CD14-positive monocyte (primary cell): ENCODE data around the gene SERPINB5. TPM values are rescaled to one million over a fixed set of nuclear protein-coding genes. Genes with fewer than 3 reads are reported as not detected.

Source experiments
- DNase-seq, 3 donors: peaks; one replicate each; pipeline ENCODE4 v3.0.0-alpha.2; 2011 to 2022
- H2AFZ ChIP-seq: 2 replicates; pipeline ENCODE4 v1.6.0; 2012; ENCODE audit warnings: mild to moderate bottlenecking, low read depth, low read length, inconsistent platforms; ENCODE audit not compliant: insufficient read depth, poor library complexity, severe bottlenecking
- H3K27ac ChIP-seq, 2 donors: 1 replicate in 1 of 2; 2 replicates in 1 of 2; pipeline ENCODE4 v1.5.1; 2012 to 2013; ENCODE audit warnings: low read length in 2 of 2, control low read depth in 1 of 2, inconsistent platforms in 1 of 2, low read depth in 1 of 2, mild to moderate bottlenecking in 1 of 2
- H3K27me3 ChIP-seq, 2 donors: one replicate each; pipeline versions ENCODE4 v1.6.0 to v1.6.1; 2011 to 2013; ENCODE audit warnings: low read length in 2 of 2; ENCODE audit not compliant: control insufficient read depth in 2 of 2, insufficient read depth in 2 of 2
- H3K36me3 ChIP-seq, 2 donors: replicated peaks in 1 of 2; 1 replicate in 1 of 2; 2 replicates in 1 of 2; pipeline versions ENCODE4 v1.5.1 to v1.6.1; 2012 to 2013; ENCODE audit warnings: low read length in 2 of 2, control low read depth in 1 of 2, inconsistent platforms in 1 of 2, mild to moderate bottlenecking in 1 of 2; ENCODE audit not compliant: insufficient read depth in 2 of 2, control insufficient read depth in 1 of 2
- H3K4me1 ChIP-seq, 2 donors: 1 replicate in 1 of 2; 2 replicates in 1 of 2; pipeline versions ENCODE4 v1.5.1 to v1.6.1; 2012 to 2013; ENCODE audit warnings: low read length in 2 of 2, control low read depth in 1 of 2, inconsistent platforms in 1 of 2, mild to moderate bottlenecking in 1 of 2, moderate library complexity in 1 of 2; ENCODE audit not compliant: insufficient read depth in 2 of 2, control insufficient read depth in 1 of 2
- H3K4me2 ChIP-seq: replicated peaks from 2 replicates; pipeline ENCODE3; 2012; ENCODE audit warnings: low read length, moderate library complexity, mild to moderate bottlenecking; ENCODE audit not compliant: poor library complexity, severe bottlenecking; ENCODE audit errors: extremely low read depth
- H3K4me3 ChIP-seq, 3 experiments: fragments of 200-600 bp in 1 of 3; sonication (generic) in 1 of 3; replicated peaks in 1 of 3; 1 replicate in 2 of 3; 2 replicates in 1 of 3; pipeline ENCODE4 v1.5.1; 2011 to 2013; ENCODE audit warnings: low read length in 3 of 3, mild to moderate bottlenecking in 3 of 3, control low read depth in 2 of 3, low read depth in 2 of 3, inconsistent platforms in 1 of 3, moderate library complexity in 1 of 3
- H3K79me2 ChIP-seq: 2 replicates; pipeline ENCODE4 v1.6.0; 2012; ENCODE audit warnings: mild to moderate bottlenecking, control low read depth, inconsistent platforms, low read length, moderate library complexity; ENCODE audit not compliant: insufficient read depth
- H3K9ac ChIP-seq: 2 replicates; pipeline ENCODE4 v1.6.0; 2017; ENCODE audit warnings: low read length, mild to moderate bottlenecking; ENCODE audit not compliant: insufficient read depth, poor library complexity, severe bottlenecking
- H3K9me3 ChIP-seq, 2 donors: replicated peaks in 1 of 2; 1 replicate in 1 of 2; 2 replicates in 1 of 2; pipeline versions ENCODE4 v1.5.1 to v1.6.1; 2012 to 2013; ENCODE audit warnings: low read length in 2 of 2, control low read depth in 1 of 2; ENCODE audit not compliant: control insufficient read depth in 1 of 2, insufficient read depth in 1 of 2
- H4K20me1 ChIP-seq: 2 replicates; pipeline ENCODE4 v1.6.0; 2012; ENCODE audit warnings: mild to moderate bottlenecking, low read length, control low read depth, moderate library complexity; ENCODE audit not compliant: insufficient read depth
- H3K27ac Mint-ChIP-seq, 7 donors: one replicate each; pipeline ENCODE4 v1.8.0; 2020; ENCODE audit warnings: mild to moderate bottlenecking in 7 of 7, mixed read lengths in 7 of 7, moderate library complexity in 6 of 7, inconsistent platforms in 2 of 7
- H3K27me3 Mint-ChIP-seq, 3 donors: one replicate each; pipeline ENCODE4 v1.8.0; 2021 to 2022; ENCODE audit warnings: low read depth in 3 of 3, mild to moderate bottlenecking in 3 of 3, mixed read lengths in 3 of 3, moderate library complexity in 3 of 3, inconsistent platforms in 1 of 3
- H3K36me3 Mint-ChIP-seq, 2 donors: one replicate each; pipeline ENCODE4 v1.8.0; 2020; ENCODE audit warnings: mixed read lengths in 2 of 2, inconsistent platforms in 1 of 2, mild to moderate bottlenecking in 1 of 2
- H3K4me1 Mint-ChIP-seq: one replicate; pipeline ENCODE4 v1.8.0; 2020; ENCODE audit warnings: mild to moderate bottlenecking, mixed read lengths
- H3K4me3 Mint-ChIP-seq, 2 donors: one replicate each; pipeline ENCODE4 v1.8.0; 2020; ENCODE audit warnings: mild to moderate bottlenecking in 2 of 2, mixed read lengths in 2 of 2, moderate library complexity in 1 of 2
- H3K9me3 Mint-ChIP-seq, 7 donors: one replicate each; pipeline ENCODE4 v1.8.0; 2020 to 2022; ENCODE audit warnings: mixed read lengths in 7 of 7, mild to moderate bottlenecking in 6 of 7, moderate library complexity in 6 of 7, inconsistent platforms in 2 of 7
- CTCF ChIP-seq: fragments of 200-600 bp; IDR thresholded peaks from one replicate; pipeline ENCODE4 v1.8.0; 2022; ENCODE audit warnings: antibody characterized with exemption, mild to moderate bottlenecking
- WGBS: methylation state at CpG from one replicate; pipeline ENCODE4 v1.1.5; 2013; ENCODE audit warnings: missing lambda C conversion rate; ENCODE audit not compliant: insufficient coverage; 5-methylcytosine and 5-hydroxymethylcytosine counted together
- intact Hi-C, 2 donors: fragments of 100-400 bp; cut with micrococcal nuclease; formaldehyde crosslinking; loops; one replicate each; pipeline versions ENCODE4 v1.15.0 to v1.15.1; 2023
- polyA plus RNA-seq, 3 donors: library from polyadenylated mRNA; depleted of rRNA in 1 of 3; unstranded in 2 of 3; stranded (reverse) in 1 of 3; fragments of 300-500 nt in 2 of 3; fragments of >200 nt in 1 of 3; fragmentation: Illumina TruSeq in 2 of 3; gene quantifications; 1 replicate in 2 of 3; 2 replicates in 1 of 3; pipeline ENCODE4 v1.2.3, GENCODE V29; 2012 to 2021

The SERPINB5 gene
- polyA plus RNA-seq, 3 donors, result not detected

GRCh38 chr18:63487676-63488075 lies 10.9 kb downstream of the SERPINB5 start:
- Histone ChIP-seq H3K4me2 (no peak overlapping the region), H4K20me1 (no peaks in the 10 kb centered on the region), H2AFZ (no peak overlapping the region), H3K9me3 (no peaks in the 10 kb centered on the region), H3K4me1 (no peaks in the 10 kb centered on the region), H3K27me3 (no peaks in the 10 kb centered on the region), H3K4me3 (no peak overlapping the region), H3K79me2 (no peaks in the 10 kb centered on the region), H3K9ac (no peak overlapping the region), H3K36me3 (no peaks in the 10 kb centered on the region), H3K27ac (no peak overlapping the region)
- H3K36me3 Mint-ChIP-seq, result no peaks in the 10 kb centered on the region
- peaks cover 0 to 5% (median 0%) of the 10 kb centered on the region in 7 donors for H3K9me3 Mint-ChIP-seq
- WGBS, result no CpG with 5 or more reads among the region's 2 CpGs
- no peak for DNase-seq
- intact Hi-C loops, result no loop called here
- no peaks in the 10 kb centered on the region for H3K27me3 Mint-ChIP-seq
- H3K4me3 Mint-ChIP-seq, result no peak overlapping the region
- H3K4me1 Mint-ChIP-seq, result peaks cover 10% of the 10 kb centered on the region
- TF ChIP-seq CTCF, result no peak
- no peak overlapping the region for H3K27ac Mint-ChIP-seq

GRCh38 chr18:63488160-63488559 lies 11.4 kb downstream of the SERPINB5 start:
- Mint-ChIP-seq H3K27me3 (peaks cover 0 to 1% (median 0%) of the 10 kb centered on the region in 3 donors), H3K36me3 (no peaks in the 10 kb centered on the region), H3K4me1 (peaks cover 10% of the 10 kb centered on the region), H3K9me3 (peaks cover 0 to 5% (median 0%) of the 10 kb centered on the region in 7 donors), H3K4me3 (no peak overlapping the region), H3K27ac (no peak overlapping the region)
- no peaks in the 10 kb centered on the region for H3K27me3 ChIP-seq
- no peak overlapping the region for H3K9ac ChIP-seq
- no peak overlapping the region for H3K4me2 ChIP-seq
- intact Hi-C loops, result no loop called here
- H3K79me2 ChIP-seq, result no peaks in the 10 kb centered on the region
- no peak for TF ChIP-seq CTCF
- H2AFZ ChIP-seq, result no peak overlapping the region
- H3K36me3 ChIP-seq, result no peaks in the 10 kb centered on the region
- no peaks in the 10 kb centered on the region for H4K20me1 ChIP-seq
- H3K27ac ChIP-seq, result no peak overlapping the region
- 92% methylated on average over 2 of the region's 2 CpGs for WGBS
- no peak overlapping the region for H3K4me3 ChIP-seq
- no peaks in the 10 kb centered on the region for H3K9me3 ChIP-seq
- no peak for DNase-seq
- no peaks in the 10 kb centered on the region for H3K4me1 ChIP-seq
